LNCaP clone FGC (cell line): ENCODE data around the gene CDC14A.

Source experiments
- DNase-seq: peaks from one replicate; pipeline ENCODE4 v3.0.0-alpha.2; 2011; ENCODE audit warnings: low read depth
- H3K4me3 ChIP-seq: 2 replicates; pipeline ENCODE4 v1.5.1; 2011; ENCODE audit warnings: mild to moderate bottlenecking, low read depth, low read length, control low read depth
- CTCF ChIP-seq: IDR thresholded peaks from 2 replicates; pipeline ENCODE4 v1.5.1; 2012; ENCODE audit warnings: mild to moderate bottlenecking; ENCODE audit not compliant: control insufficient read depth, insufficient read depth; ENCODE audit errors: extremely low read depth

CDC14A gene

GRCh38 chr1:100552031-100552430 lies 199.7 kb downstream of the CDC14A start:
- DNase-seq = no peak
- no peak overlapping the region for H3K4me3 ChIP-seq
- TF ChIP-seq CTCF = no peak

GRCh38 chr1:100552922-100553321 lies 200.6 kb downstream of the CDC14A start:
- no peak for TF ChIP-seq CTCF
- H3K4me3 ChIP-seq = no peak overlapping the region
- DNase-seq = no peak

- TF ChIP-seq CTCF = no peak
- H3K4me3 ChIP-seq = no peak overlapping the region
- DNase-seq = no peak
These were observed 203.9 kb downstream of the CDC14A start for GRCh38 chr1:100556181-100556580.

GRCh38 chr1:100556925-100557605 lies 204.8 kb downstream of the CDC14A start:
- DNase-seq = no peak
- no peak for TF ChIP-seq CTCF
- no peak overlapping the region for H3K4me3 ChIP-seq

- DNase-seq = no peak
- H3K4me3 ChIP-seq = no peak overlapping the region
- TF ChIP-seq CTCF = no peak
These were observed 205.3 kb downstream of the CDC14A start for GRCh38 chr1:100557606-100557953.

- DNase-seq = no peak
- TF ChIP-seq CTCF = no peak
- no peak overlapping the region for H3K4me3 ChIP-seq
These were observed 213.2 kb downstream of the CDC14A start for GRCh38 chr1:100565533-100565932.

- no peak for DNase-seq
- no peak for TF ChIP-seq CTCF
- H3K4me3 ChIP-seq = no peak overlapping the region
These were observed 213.8 kb downstream of the CDC14A start for GRCh38 chr1:100565937-100566699.
